ENCODE measurements around the gene EP400. TPM values are rescaled to one million over a fixed set of nuclear protein-coding genes. Genes with fewer than 3 reads are reported as not detected.

EP400 gene
- total and polyA plus RNA-seq, 9 of the 15 experiments (the other 6 are each of a cell fraction or from before 2014, with no cell fraction given) = 4.5 to 58.0 (median 7.0) TPM

DNA sequence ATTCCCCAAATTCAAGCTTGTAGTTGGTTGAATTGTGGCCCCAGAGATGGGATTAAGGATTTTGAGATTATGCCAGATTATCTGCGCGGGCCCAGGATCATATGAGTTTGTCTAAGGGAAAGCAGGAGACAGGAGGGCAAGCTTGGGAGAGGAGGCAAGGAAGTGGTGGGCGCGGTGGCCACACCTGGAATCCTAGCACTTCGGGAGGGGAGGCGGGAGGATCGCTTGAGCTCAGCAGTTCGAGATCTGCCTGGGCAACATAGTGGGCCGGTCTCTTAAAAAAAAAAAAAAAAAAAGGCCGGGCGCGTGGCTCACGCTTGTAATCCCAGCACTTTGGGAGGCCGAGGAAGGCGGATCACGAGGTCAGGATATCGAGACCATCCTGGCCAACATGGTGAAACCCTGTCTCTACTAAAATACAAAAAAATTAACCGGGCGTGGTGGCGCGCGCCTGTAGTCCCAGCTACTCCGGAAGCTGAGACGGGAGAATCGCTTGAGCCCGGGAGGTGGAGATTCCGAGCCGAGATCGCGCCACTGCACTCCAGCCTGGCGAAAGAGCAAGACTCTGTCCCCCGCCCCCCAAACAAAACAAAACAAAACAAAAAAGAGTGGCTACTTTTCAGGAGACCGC is 21.5 kb upstream of the EP400 start (continued):
- TF ChIP-seq, protein P1, sequence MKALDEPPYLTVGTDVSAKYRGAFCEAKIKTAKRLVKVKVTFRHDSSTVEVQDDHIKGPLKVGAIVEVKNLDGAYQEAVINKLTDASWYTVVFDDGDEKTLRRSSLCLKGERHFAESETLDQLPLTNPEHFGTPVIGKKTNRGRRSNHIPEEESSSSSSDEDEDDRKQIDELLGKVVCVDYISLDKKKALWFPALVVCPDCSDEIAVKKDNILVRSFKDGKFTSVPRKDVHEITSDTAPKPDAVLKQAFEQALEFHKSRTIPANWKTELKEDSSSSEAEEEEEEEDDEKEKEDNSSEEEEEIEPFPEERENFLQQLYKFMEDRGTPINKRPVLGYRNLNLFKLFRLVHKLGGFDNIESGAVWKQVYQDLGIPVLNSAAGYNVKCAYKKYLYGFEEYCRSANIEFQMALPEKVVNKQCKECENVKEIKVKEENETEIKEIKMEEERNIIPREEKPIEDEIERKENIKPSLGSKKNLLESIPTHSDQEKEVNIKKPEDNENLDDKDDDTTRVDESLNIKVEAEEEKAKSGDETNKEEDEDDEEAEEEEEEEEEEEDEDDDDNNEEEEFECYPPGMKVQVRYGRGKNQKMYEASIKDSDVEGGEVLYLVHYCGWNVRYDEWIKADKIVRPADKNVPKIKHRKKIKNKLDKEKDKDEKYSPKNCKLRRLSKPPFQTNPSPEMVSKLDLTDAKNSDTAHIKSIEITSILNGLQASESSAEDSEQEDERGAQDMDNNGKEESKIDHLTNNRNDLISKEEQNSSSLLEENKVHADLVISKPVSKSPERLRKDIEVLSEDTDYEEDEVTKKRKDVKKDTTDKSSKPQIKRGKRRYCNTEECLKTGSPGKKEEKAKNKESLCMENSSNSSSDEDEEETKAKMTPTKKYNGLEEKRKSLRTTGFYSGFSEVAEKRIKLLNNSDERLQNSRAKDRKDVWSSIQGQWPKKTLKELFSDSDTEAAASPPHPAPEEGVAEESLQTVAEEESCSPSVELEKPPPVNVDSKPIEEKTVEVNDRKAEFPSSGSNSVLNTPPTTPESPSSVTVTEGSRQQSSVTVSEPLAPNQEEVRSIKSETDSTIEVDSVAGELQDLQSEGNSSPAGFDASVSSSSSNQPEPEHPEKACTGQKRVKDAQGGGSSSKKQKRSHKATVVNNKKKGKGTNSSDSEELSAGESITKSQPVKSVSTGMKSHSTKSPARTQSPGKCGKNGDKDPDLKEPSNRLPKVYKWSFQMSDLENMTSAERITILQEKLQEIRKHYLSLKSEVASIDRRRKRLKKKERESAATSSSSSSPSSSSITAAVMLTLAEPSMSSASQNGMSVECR (CRISPR knock-in tag; IDR thresholded peaks at IDR 0.05) = no peak; the same call in 1 of the 2 replicates
- TF ChIP-seq BHLHE40 (IDR thresholded peaks at IDR 0.05; ENCODE audit: low read length) (no peak), MGA (IDR thresholded peaks at IDR 0.05) (peak; percentile 43; the same call in 1 of the 2 replicates), NFRKB (IDR thresholded peaks at IDR 0.05; ENCODE audit: low read depth) (0 out of 2 replicates have a peak, but pooled peaks have one; percentile 34), DACH1 (IDR thresholded peaks at IDR 0.05; ENCODE audit: partially characterized antibody) (no peak), SRF (CRISPR knock-in tag; IDR thresholded peaks at IDR 0.05) (peak in 1 of 2 experiments; percentile 32; a peak in 1 of 4 replicates), SMARCA4 (IDR thresholded peaks at IDR 0.05) (0 out of 2 replicates have a peak, but pooled peaks have one; percentile 42)
- TF ChIP-seq, protein P2, sequence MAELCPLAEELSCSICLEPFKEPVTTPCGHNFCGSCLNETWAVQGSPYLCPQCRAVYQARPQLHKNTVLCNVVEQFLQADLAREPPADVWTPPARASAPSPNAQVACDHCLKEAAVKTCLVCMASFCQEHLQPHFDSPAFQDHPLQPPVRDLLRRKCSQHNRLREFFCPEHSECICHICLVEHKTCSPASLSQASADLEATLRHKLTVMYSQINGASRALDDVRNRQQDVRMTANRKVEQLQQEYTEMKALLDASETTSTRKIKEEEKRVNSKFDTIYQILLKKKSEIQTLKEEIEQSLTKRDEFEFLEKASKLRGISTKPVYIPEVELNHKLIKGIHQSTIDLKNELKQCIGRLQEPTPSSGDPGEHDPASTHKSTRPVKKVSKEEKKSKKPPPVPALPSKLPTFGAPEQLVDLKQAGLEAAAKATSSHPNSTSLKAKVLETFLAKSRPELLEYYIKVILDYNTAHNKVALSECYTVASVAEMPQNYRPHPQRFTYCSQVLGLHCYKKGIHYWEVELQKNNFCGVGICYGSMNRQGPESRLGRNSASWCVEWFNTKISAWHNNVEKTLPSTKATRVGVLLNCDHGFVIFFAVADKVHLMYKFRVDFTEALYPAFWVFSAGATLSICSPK (IDR thresholded peaks at IDR 0.05; ENCODE audit: borderline replicate concordance) = peak; percentile 52; the same call in 1 of the 2 replicates
